ENCODE results near the gene CD82. TPM values are rescaled to one million over a fixed set of nuclear protein-coding genes. Genes with fewer than 3 reads are reported as not detected.

Gene CD82
- total and polyA plus RNA-seq, 8 donors, result 26.5 to 64.6 (median 32.5) TPM

DNA sequence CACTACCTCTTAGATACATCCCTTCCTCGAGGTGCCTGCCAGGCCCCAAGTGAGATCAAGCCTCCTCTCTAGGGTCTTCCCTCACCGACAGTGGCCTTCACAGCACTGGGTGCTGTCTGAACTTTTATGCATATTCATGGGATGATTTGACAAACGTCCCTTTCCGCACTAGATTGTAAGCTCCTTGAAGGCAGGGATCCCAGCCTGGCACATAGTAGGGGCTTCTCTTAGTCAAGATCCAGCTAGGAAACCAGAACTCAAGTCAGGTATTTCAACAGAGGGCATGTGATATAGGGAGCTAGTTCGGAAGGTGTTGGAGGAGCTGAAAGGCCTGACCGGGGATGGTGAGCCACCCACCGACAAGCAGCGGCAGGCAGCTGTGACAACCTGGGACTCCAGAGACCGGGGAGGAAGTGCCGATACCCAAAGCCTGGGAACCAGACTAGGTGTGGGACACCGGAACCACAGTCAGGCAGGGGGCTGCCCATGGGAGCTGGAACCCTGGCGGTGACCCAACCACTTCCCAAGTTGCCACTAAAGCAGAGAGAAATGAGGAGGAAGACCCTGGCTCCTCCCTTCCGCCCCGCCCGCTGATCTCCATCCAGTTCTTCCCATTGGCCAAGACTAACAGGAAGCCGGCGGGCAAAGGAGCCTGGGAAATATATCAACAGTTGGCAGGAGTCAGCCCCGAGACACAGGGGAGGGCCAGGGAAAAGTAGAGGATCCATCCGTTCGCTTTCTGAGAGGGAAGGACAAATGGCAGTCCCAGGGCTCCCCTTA, 39.8 kb upstream of the CD82 start:
- Histone ChIP-seq H3K27ac (no peak overlapping the region), H3K4me3 (no peak overlapping the region), H3K27me3 (no peaks in the 10 kb centered on the region), H3K9me3 (no peaks in the 10 kb centered on the region), H3K4me1 (no peaks in the 10 kb centered on the region), H3K36me3 (no peaks in the 10 kb centered on the region)
- 84 to 89% methylated on average over 20 of the region's 20 CpGs for WGBS, 2 donors
- TF ChIP-seq, protein P1, sequence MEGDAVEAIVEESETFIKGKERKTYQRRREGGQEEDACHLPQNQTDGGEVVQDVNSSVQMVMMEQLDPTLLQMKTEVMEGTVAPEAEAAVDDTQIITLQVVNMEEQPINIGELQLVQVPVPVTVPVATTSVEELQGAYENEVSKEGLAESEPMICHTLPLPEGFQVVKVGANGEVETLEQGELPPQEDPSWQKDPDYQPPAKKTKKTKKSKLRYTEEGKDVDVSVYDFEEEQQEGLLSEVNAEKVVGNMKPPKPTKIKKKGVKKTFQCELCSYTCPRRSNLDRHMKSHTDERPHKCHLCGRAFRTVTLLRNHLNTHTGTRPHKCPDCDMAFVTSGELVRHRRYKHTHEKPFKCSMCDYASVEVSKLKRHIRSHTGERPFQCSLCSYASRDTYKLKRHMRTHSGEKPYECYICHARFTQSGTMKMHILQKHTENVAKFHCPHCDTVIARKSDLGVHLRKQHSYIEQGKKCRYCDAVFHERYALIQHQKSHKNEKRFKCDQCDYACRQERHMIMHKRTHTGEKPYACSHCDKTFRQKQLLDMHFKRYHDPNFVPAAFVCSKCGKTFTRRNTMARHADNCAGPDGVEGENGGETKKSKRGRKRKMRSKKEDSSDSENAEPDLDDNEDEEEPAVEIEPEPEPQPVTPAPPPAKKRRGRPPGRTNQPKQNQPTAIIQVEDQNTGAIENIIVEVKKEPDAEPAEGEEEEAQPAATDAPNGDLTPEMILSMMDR (IDR thresholded peaks at IDR 0.05), result no peak
- DNase-seq (no peak), FAIRE-seq (no peak), ATAC-seq (no peak)
- intact Hi-C loops (cut with DNase I), result no loop called here

- FAIRE-seq (no peak), DNase-seq (no peak)
- H3K4me3 ChIP-seq, result no peak overlapping the region
Measured at GRCh38 chr11:44526438-44526837, 39.0 kb upstream of the CD82 start.

GRCh38 chr11:44527476-44527875, 38.0 kb upstream of the CD82 start:
- no peak for DNase-seq
- WGBS, 2 donors, result 57 to 66% methylated on average over 10 of the region's 10 CpGs

More at GRCh38 chr11:44526438-44526837, 39.0 kb upstream of the CD82 start:
- TF ChIP-seq, protein P1 (IDR thresholded peaks at IDR 0.05), result no peak
- no peak for ATAC-seq
- no peaks in the 10 kb centered on the region for H3K36me3 ChIP-seq
- WGBS, 2 donors, result 56 to 67% methylated on average over 12 of the region's 12 CpGs
- no peaks in the 10 kb centered on the region for H3K27me3 ChIP-seq
- intact Hi-C loops (cut with DNase I), result no loop called here
- H3K27ac ChIP-seq, result no peak overlapping the region
- H3K9me3 ChIP-seq, result no peaks in the 10 kb centered on the region
- H3K4me1 ChIP-seq, result no peaks in the 10 kb centered on the region

DNA sequence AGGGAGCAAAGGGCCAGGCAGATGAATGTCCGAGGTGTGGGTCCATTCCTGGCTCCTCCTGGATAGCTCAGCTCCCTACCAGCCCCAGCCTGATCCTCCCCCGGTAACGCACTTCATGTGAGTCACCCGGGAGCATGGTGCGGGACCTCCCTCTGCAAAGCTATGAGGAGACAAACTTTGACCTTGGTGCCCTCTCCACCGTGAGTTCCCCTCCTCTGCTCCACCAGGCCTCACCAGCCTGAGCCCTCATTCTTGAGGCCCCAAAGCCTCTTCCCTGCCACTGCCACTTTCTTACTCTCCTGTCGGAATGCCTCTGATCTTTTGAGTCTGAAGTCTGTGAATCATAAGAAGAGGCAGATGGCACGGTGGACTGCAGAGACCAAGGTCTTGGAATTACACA, 37.4 kb upstream of the CD82 start:
- no peaks in the 10 kb centered on the region for H3K4me1 ChIP-seq
- H3K27ac ChIP-seq, result no peak overlapping the region
- ATAC-seq, result no peak
- no peaks in the 10 kb centered on the region for H3K27me3 ChIP-seq
- TF ChIP-seq, protein P1 (IDR thresholded peaks at IDR 0.05), result no peak
- intact Hi-C loops (cut with DNase I), result no loop called here
- no peaks in the 10 kb centered on the region for H3K9me3 ChIP-seq
- no peak for FAIRE-seq
- no peak for DNase-seq
- 57 to 63% methylated on average over 8 of the region's 8 CpGs for whole genome bisulfite sequencing, 2 donors
- no peak overlapping the region for H3K4me3 ChIP-seq
- H3K36me3 ChIP-seq, result no peaks in the 10 kb centered on the region

More at GRCh38 chr11:44527476-44527875, 38.0 kb upstream of the CD82 start:
- Histone ChIP-seq H3K4me3 (no peak overlapping the region), H3K36me3 (no peaks in the 10 kb centered on the region), H3K9me3 (no peaks in the 10 kb centered on the region), H3K27ac (no peak overlapping the region), H3K4me1 (no peaks in the 10 kb centered on the region), H3K27me3 (no peaks in the 10 kb centered on the region)
- intact Hi-C loops (cut with DNase I), result no loop called here
- no peak for ATAC-seq
- TF ChIP-seq, protein P1 (IDR thresholded peaks at IDR 0.05), result no peak
- no peak for FAIRE-seq

GRCh38 chr11:44528581-44528980, 36.9 kb upstream of the CD82 start:
- Histone ChIP-seq H3K36me3 (no peaks in the 10 kb centered on the region), H3K4me3 (no peak overlapping the region), H3K4me1 (no peaks in the 10 kb centered on the region), H3K27me3 (no peaks in the 10 kb centered on the region), H3K27ac (no peak overlapping the region), H3K9me3 (no peaks in the 10 kb centered on the region)
- intact Hi-C loops (cut with DNase I), result no loop called here
- no peak for FAIRE-seq
- no peak for DNase-seq
- no peak for ATAC-seq
- 76 to 84% methylated on average over 2 of the region's 2 CpGs for WGBS, 2 donors
- TF ChIP-seq, protein P1 (IDR thresholded peaks at IDR 0.05), result no peak
